Gastrocnemius medialis (tissue), 4 donors: Measurements from ENCODE around the gene RAB40C. TPM values are rescaled to one million over a fixed set of nuclear protein-coding genes. Genes with fewer than 3 reads are reported as not detected.
A peak's percentile ranks its signal among the peaks of the same experiment; 100 is the strongest.

Experiments used
- ATAC-seq, 2 donors: fragments of 150-250 bp; one replicate each; pipeline ENCODE4 v1.9.1; 2016
- DNase-seq, 2 donors: peaks; one replicate each; pipeline ENCODE4 v3.0.0-alpha.2; 2019
- H3K27ac ChIP-seq, 4 donors: fragments of 200-600 bp; sonication (generic); 1 replicate in 1 of 4; 2 replicates in 3 of 4; pipeline ENCODE4 v1.5.1; 2016 to 2018; ENCODE audit warnings: mild to moderate bottlenecking in 2 of 4, moderate library complexity in 1 of 4
- H3K27me3 ChIP-seq, 3 donors: fragments of 200-600 bp; sonication (generic) in 2 of 3; 1 replicate in 1 of 3; 2 replicates in 2 of 3; pipeline versions ENCODE4 v1.5.1 to v1.6.0; 2016 to 2019; ENCODE audit warnings: mild to moderate bottlenecking in 1 of 3, moderate library complexity in 1 of 3
- H3K36me3 ChIP-seq, 2 donors: fragments of 200-600 bp; sonication (generic) in 1 of 2; one replicate each; pipeline ENCODE4 v1.5.1; 2017 to 2018
- H3K4me1 ChIP-seq, 2 donors: fragments of 200-600 bp; sonication (generic) in 1 of 2; one replicate each; pipeline ENCODE4 v1.5.1; 2016 to 2017; ENCODE audit warnings: mild to moderate bottlenecking in 2 of 2
- H3K4me3 ChIP-seq, 4 donors: fragments of 200-600 bp; sonication (generic) in 3 of 4; 1 replicate in 1 of 4; 2 replicates in 3 of 4; pipeline ENCODE4 v1.5.1; 2016 to 2019; ENCODE audit warnings: mild to moderate bottlenecking in 2 of 4
- H3K9me3 ChIP-seq, 3 donors: fragments of 200-600 bp; sonication (generic) in 2 of 3; 1 replicate in 1 of 3; 2 replicates in 2 of 3; pipeline ENCODE4 v1.5.1; 2016 to 2019
- POLR2A ChIP-seq, 2 donors: fragments of 450-650 bp; IDR thresholded peaks; one replicate each; pipeline ENCODE4 v1.6.1; 2017; ENCODE audit warnings: antibody characterized with exemption in 2 of 2, mild to moderate bottlenecking in 2 of 2, moderate library complexity in 2 of 2
- in situ Hi-C, 4 donors: fragments of 200-750 bp; cut with MboI; loops; one replicate each; pipeline versions ENCODE4 v1.15.0 to v1.8.0; 2017; ENCODE audit warnings: low sequenced_read_pairs in 4 of 4
- intact Hi-C: fragments of 100-400 bp; cut with DNase I; formaldehyde crosslinking; loops from one replicate; pipeline ENCODE4 v1.15.1; 2023; ENCODE audit warnings: low total_unique reads
- total RNA-seq, 4 donors: library from RNA; depleted of rRNA; stranded (reverse); fragments of >200 nt; gene quantifications; one replicate each; pipeline versions ENCODE4 v1.1.0 to v1.2.3, GENCODE V29; 2016
- TF ChIP-seq, protein P1 (sequence below), 5 experiments: fragments of 450-650 bp in 3 of 5; fragments of 200-600 bp in 2 of 5; sonication (generic) in 2 of 5; IDR thresholded peaks in 4 of 5; conservative IDR thresholded peaks in 1 of 5; 1 replicate in 4 of 5; 2 replicates in 1 of 5; pipeline ENCODE4 v1.5.1; 2016 to 2019; ENCODE audit warnings: antibody characterized with exemption in 5 of 5, mild to moderate bottlenecking in 3 of 5, moderate library complexity in 3 of 5

The RAB40C gene
- total RNA-seq, 4 donors from 2014 or later = 15.6 to 29.3 (median 21.4) TPM

- intact Hi-C loops = no loop called here
- Histone ChIP-seq H3K9me3 (no peaks in the 10 kb centered on the region), H3K4me1 (peaks cover 20 to 36% of the 10 kb centered on the region in 2 donors), H3K36me3 (peaks cover 0 to 6% of the 10 kb centered on the region in 2 donors), H3K4me3 (no peak overlapping the region), H3K27ac (peak overlapping the region; percentile 29 to 100 (median 96)), H3K27me3 (no peaks in the 10 kb centered on the region)
- TF ChIP-seq, protein P1, sequence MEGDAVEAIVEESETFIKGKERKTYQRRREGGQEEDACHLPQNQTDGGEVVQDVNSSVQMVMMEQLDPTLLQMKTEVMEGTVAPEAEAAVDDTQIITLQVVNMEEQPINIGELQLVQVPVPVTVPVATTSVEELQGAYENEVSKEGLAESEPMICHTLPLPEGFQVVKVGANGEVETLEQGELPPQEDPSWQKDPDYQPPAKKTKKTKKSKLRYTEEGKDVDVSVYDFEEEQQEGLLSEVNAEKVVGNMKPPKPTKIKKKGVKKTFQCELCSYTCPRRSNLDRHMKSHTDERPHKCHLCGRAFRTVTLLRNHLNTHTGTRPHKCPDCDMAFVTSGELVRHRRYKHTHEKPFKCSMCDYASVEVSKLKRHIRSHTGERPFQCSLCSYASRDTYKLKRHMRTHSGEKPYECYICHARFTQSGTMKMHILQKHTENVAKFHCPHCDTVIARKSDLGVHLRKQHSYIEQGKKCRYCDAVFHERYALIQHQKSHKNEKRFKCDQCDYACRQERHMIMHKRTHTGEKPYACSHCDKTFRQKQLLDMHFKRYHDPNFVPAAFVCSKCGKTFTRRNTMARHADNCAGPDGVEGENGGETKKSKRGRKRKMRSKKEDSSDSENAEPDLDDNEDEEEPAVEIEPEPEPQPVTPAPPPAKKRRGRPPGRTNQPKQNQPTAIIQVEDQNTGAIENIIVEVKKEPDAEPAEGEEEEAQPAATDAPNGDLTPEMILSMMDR (IDR thresholded peaks at IDR 0.05 in 4 of 5, conservative IDR thresholded peaks at IDR 0.05 in 1 of 5) = no peak
- TF ChIP-seq POLR2A (IDR thresholded peaks at IDR 0.05) = no peak
- no peak for ATAC-seq
- in situ Hi-C loops = no loop called here
- no peak for DNase-seq
Measured at GRCh38 chr16:638836-639235, 49.0 kb downstream of the RAB40C start.

DNA sequence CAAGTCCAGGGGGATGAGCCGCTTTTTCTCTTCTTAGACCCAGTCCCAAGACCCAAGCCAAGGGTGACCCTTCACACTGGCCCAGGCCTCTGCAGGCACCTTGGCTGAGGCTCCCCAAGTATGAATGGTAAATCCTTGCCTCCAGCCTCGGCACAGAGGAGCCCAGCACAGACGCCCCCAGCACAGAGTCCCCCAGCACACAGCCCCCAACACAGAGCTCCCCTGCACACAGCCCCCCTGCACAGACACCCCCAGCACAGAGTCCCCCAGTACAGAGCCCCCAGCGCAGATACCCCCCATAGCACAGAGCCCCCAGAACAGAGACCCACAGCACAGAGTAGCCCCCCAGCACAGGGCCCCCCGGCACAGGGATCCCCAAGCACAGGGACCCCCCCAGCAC is 50.7 kb downstream of the RAB40C start:
- in situ Hi-C loops = no loop called here
- Histone ChIP-seq H3K4me3 (no peak overlapping the region), H3K9me3 (no peaks in the 10 kb centered on the region), H3K36me3 (no peaks in the 10 kb centered on the region), H3K4me1 (peaks cover 22 to 46% of the 10 kb centered on the region in 2 donors), H3K27me3 (no peaks in the 10 kb centered on the region), H3K27ac (peak overlapping the region; percentile 82 to 97 (median 92))
- TF ChIP-seq, protein P1 (IDR thresholded peaks at IDR 0.05 in 4 of 5, conservative IDR thresholded peaks at IDR 0.05 in 1 of 5) = no peak
- TF ChIP-seq POLR2A (IDR thresholded peaks at IDR 0.05) = no peak
- no peak for DNase-seq
- intact Hi-C loops = loop anchor here (10.0 kb wide), 1 partner anchor 406 kb away; the partner anchor contains the start of gene FAM234A
- no peak for ATAC-seq

- in situ Hi-C loops (no loop called here), intact Hi-C loops (loop anchor here (10.0 kb wide), 1 partner anchor 407 kb away; the partner anchor contains the start of gene FAM234A)
- ATAC-seq (peak; percentile 48 to 59), DNase-seq (peak; percentile 76 to 88)
- peaks cover 30 to 51% of the 10 kb centered on the region in 2 donors for H3K4me1 ChIP-seq
- H3K4me3 ChIP-seq = peak within 1 kb of the TSS; percentile 55 to 81 (median 62)
- H3K27me3 ChIP-seq = no peaks in the 10 kb centered on the region
- peak within 1 kb of the TSS; percentile 82 to 97 (median 92) for H3K27ac ChIP-seq
- TF ChIP-seq, protein P1 (IDR thresholded peaks at IDR 0.05 in 4 of 5, conservative IDR thresholded peaks at IDR 0.05 in 1 of 5) = peak in 1 of 5 experiments; percentile 15
- peak; percentile 96 to 98 for TF ChIP-seq POLR2A (IDR thresholded peaks at IDR 0.05)
- no peaks in the 10 kb centered on the region for H3K36me3 ChIP-seq
- H3K9me3 ChIP-seq = no peaks in the 10 kb centered on the region
Measured at GRCh38 chr16:641326-642188, 51.7 kb downstream of the RAB40C start, which contains the start of gene MCRIP2. Gene MCRIP2, plus strand, starts transcription at chr16:641828. Its CDS starts 164 bp downstream, at chr16:641992.

GRCh38 chr16:642189-643049 is 52.6 kb downstream of the RAB40C start:
- in situ Hi-C loops (no loop called here), intact Hi-C loops (loop anchor here (10.0 kb wide), 1 partner anchor 408 kb away; the partner anchor contains the start of gene FAM234A)
- TF ChIP-seq POLR2A (IDR thresholded peaks at IDR 0.05) = peak in 1 of 2 donors; percentile 66
- TF ChIP-seq, protein P1 (IDR thresholded peaks at IDR 0.05 in 4 of 5, conservative IDR thresholded peaks at IDR 0.05 in 1 of 5) = no peak
- H3K4me3 ChIP-seq = peak overlapping the region; percentile 55 to 81 (median 62)
- H3K27ac ChIP-seq = peak overlapping the region; percentile 82 to 97 (median 92)
- DNase-seq (peak in 1 of 2 donors; percentile 76), ATAC-seq (peak; percentile 65 to 66)
- no peaks in the 10 kb centered on the region for H3K27me3 ChIP-seq
- H3K4me1 ChIP-seq = peaks cover 35 to 57% of the 10 kb centered on the region in 2 donors
- no peaks in the 10 kb centered on the region for H3K36me3 ChIP-seq
- H3K9me3 ChIP-seq = no peaks in the 10 kb centered on the region
